Lower lobe of right lung (tissue), 2 donors: Measurements from ENCODE around the gene TOPAZ1. TPM values are rescaled to one million over a fixed set of nuclear protein-coding genes. Genes with fewer than 3 reads are reported as not detected.

ENCODE experiments used
- ATAC-seq, 2 donors: fragments of 200-7000 bp; cut with Tn5 transposase; one replicate each; pipeline ENCODE4 v1.9.1; 2020 to 2022; ENCODE audit warnings: mild to moderate bottlenecking in 2 of 2, moderate library complexity in 2 of 2
- DNase-seq: peaks from one replicate; pipeline ENCODE4 v3.0.0-alpha.2; 2020
- H3K27ac ChIP-seq: fragments of 200-600 bp; one replicate; pipeline ENCODE4 v1.8.0; 2022
- H3K27me3 ChIP-seq: fragments of 200-600 bp; one replicate; pipeline ENCODE4 v1.8.0; 2022; ENCODE audit warnings: low read depth
- H3K36me3 ChIP-seq: fragments of 200-600 bp; one replicate; pipeline ENCODE4 v1.8.0; 2022; ENCODE audit warnings: mild to moderate bottlenecking
- H3K4me1 ChIP-seq: fragments of 200-600 bp; one replicate; pipeline ENCODE4 v1.8.0; 2022
- H3K4me3 ChIP-seq: fragments of 200-600 bp; one replicate; pipeline ENCODE4 v1.8.0; 2022; ENCODE audit warnings: mild to moderate bottlenecking
- H3K9me3 ChIP-seq: fragments of 200-600 bp; one replicate; pipeline ENCODE4 v1.8.0; 2022
- CTCF ChIP-seq: fragments of 200-600 bp; IDR thresholded peaks from one replicate; pipeline ENCODE4 v1.8.0; 2022; ENCODE audit warnings: antibody characterized with exemption, mild to moderate bottlenecking
- intact Hi-C: fragments of 100-400 bp; cut with DNase I; formaldehyde crosslinking; loops from one replicate; pipeline ENCODE4 v1.11.0; 2022
- total RNA-seq: library from RNA; stranded (reverse); fragmentation: NEBNext Ultra II Directional; extraction: Animal tissue kit (Norgen Biotek cat#: 25700); gene quantifications from one replicate; pipeline ENCODE4 v1.2.1, GENCODE V29; 2021
- donor health status: DM: no; HTN: yes; CAD: no; lungs with severe emphysema.

Gene TOPAZ1
- total RNA-seq, 1 donor from 2014 or later = not detected

DNA sequence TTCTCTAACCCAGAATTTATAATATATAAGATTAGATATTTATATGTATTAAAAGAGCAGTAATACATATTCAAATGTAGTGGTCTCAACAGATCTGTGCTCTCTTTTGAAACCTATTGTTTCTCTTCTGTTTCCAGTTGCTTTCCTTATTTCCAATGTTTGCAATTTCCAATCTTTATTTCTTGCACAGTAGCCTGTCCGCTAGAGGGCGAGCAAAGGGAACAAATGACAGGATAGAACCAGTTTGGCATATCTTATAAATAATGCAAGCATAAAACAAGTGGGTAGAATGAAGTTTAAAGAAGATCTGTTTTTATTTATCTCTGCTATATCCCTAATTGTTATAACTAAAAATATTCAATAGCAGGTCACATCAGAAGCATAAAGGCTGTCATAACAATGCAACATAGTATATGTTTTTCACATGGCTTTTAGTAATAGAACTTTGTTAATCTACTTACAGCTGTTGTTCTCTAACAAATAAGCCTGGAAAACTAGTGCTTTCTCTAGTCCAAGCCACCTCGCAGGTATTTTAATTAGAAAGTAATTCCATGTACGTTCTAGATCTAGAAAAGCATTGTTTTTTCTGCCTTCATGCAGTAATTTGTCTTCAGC, 81.8 kb downstream of the TOPAZ1 start:
- peak; percentile 56 to 80 for ATAC-seq
- peak; percentile 52 for DNase-seq
- intact Hi-C loops = no loop called here
- Histone ChIP-seq H3K36me3 (no peaks in the 10 kb centered on the region), H3K9me3 (no peaks in the 10 kb centered on the region), H3K27me3 (no peaks in the 10 kb centered on the region), H3K27ac (no peak overlapping the region), H3K4me1 (no peaks in the 10 kb centered on the region), H3K4me3 (no peak overlapping the region)
- TF ChIP-seq CTCF = peak; percentile 84

DNA sequence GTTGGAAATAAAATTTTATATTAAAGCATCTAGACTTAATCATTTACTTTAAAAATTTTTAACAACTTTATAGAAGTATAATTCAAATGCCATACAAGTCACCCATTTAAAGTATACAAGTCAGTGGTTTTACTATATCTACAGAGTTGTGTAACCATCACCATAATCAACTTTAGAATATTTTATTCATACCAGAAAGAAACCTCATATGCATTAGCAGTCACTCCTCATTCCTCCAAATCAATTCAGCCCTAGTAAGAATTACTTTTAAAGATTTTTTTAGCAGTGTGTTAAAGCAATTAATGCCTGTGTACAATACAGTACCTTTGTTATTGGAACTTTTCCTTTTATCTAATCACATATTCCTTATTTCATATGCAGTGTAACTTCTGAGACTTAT, 82.9 kb downstream of the TOPAZ1 start:
- ATAC-seq (no peak), DNase-seq (no peak)
- Histone ChIP-seq H3K9me3 (no peaks in the 10 kb centered on the region), H3K36me3 (no peaks in the 10 kb centered on the region), H3K27ac (no peak overlapping the region), H3K27me3 (no peaks in the 10 kb centered on the region), H3K4me1 (no peaks in the 10 kb centered on the region), H3K4me3 (no peak overlapping the region)
- TF ChIP-seq CTCF = no peak
- intact Hi-C loops = no loop called here

GRCh38 chr3:44326019-44326418, 84.3 kb downstream of the TOPAZ1 start:
- Histone ChIP-seq H3K36me3 (no peaks in the 10 kb centered on the region), H3K9me3 (no peaks in the 10 kb centered on the region), H3K27ac (no peak overlapping the region), H3K27me3 (no peaks in the 10 kb centered on the region), H3K4me3 (no peak overlapping the region), H3K4me1 (no peaks in the 10 kb centered on the region)
- DNase-seq (no peak), ATAC-seq (no peak)
- intact Hi-C loops = no loop called here
- TF ChIP-seq CTCF = no peak

DNA sequence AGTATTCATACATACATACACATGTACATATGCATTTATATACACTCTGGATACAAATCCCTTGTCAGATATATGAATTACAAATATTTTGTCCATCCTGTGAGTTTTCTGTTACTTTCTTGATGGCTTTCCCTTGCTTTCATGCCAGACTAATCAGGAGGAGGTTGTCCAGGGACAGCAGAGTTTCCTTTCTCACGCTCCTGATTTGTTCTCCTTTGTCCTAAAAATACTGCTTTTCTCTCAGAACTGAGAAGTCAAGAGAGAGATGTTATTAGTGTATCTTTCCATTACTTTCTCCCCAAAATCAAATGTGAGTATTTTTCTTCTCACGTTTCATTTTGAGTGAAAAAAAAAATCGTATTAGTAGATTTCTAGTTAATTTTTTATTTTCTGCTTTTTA, 84.8 kb downstream of the TOPAZ1 start:
- Histone ChIP-seq H3K9me3 (no peaks in the 10 kb centered on the region), H3K27me3 (no peaks in the 10 kb centered on the region), H3K4me1 (no peaks in the 10 kb centered on the region), H3K27ac (no peak overlapping the region), H3K4me3 (no peak overlapping the region), H3K36me3 (no peaks in the 10 kb centered on the region)
- no peak for TF ChIP-seq CTCF
- intact Hi-C loops = no loop called here
- ATAC-seq (no peak), DNase-seq (no peak)

DNA sequence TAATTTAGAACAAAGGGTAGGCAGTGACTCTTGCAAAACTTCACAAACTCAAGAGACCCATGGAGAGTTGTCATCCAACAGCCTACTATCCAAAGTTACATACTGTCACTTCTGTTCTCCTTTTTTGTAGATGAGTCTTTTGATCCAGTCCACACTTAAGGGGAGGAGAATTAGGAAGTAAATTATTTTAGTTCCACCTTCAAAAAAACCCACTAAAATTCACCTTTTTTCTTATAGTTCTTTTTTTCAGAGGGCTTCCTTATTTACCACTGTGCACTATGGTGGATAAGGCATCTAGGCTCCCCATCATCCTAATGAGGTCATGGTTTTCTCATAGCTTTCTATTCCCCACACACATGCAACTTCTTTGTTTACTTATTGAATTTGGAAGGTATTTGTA, 88.3 kb downstream of the TOPAZ1 start:
- no peak overlapping the region for H3K27ac ChIP-seq
- DNase-seq (no peak), ATAC-seq (no peak)
- no peaks in the 10 kb centered on the region for H3K36me3 ChIP-seq
- H3K9me3 ChIP-seq = no peaks in the 10 kb centered on the region
- intact Hi-C loops = loop anchor here (10.0 kb wide), 1 partner anchor 145 kb away; the partner anchor contains the start of gene ZNF445
- TF ChIP-seq CTCF = no peak
- no peaks in the 10 kb centered on the region for H3K27me3 ChIP-seq
- no peaks in the 10 kb centered on the region for H3K4me1 ChIP-seq
- no peak overlapping the region for H3K4me3 ChIP-seq
